HepG2 (cell line): Measurements from ENCODE around the gene CROT. TPM values are rescaled to one million over a fixed set of nuclear protein-coding genes. Genes with fewer than 3 reads are reported as not detected.
A peak's percentile ranks its signal among the peaks of the same experiment; 100 is the strongest.

Source experiments
- ATAC-seq: fragments of 200-7000 bp; cut with Tn5 transposase; 3 replicates; pipeline ENCODE4 v1.9.1; 2020; ENCODE audit warnings: mild to moderate bottlenecking, moderate library complexity
- BruUV-seq: library from RNA; stranded (reverse); fragments of 400-500 nt; replicated peaks from 2 replicates; lab custom pipeline; 2021; lab: Mats Ljungman, UMichigan
- CTCF ChIA-PET: fragments of 300-600 bp; formaldehyde crosslinking; extraction: SDS; loops from one replicate; lab custom pipeline; 2021; ENCODE audit warnings: low total read pairs, inconsistent platforms, low intra/inter-chr PET ratio; lab: Yijun Ruan, JAX
- POLR2A ChIA-PET: fragments of 350-600 bp; sonication (Branson Sonifier 250); formaldehyde crosslinking; loops from one replicate; lab custom pipeline; 2020; ENCODE audit warnings: antibody characterized with exemption, inconsistent platforms; lab: Yijun Ruan, JAX
- DNase-seq: peaks from one replicate; pipeline ENCODE4 v3.0.0-alpha.2; 2015; ENCODE audit warnings: low spot score
- FAIRE-seq: peaks from 3 replicates; lab custom pipeline; 2011; peaks lifted over from hg19 to GRCh38; lab: Jason Lieb, UNC
- H2AFZ ChIP-seq: one replicate; pipeline ENCODE4 v1.6.1; 2011; ENCODE audit warnings: low read length, inconsistent platforms
- H3K27ac ChIP-seq: fragments of 300-600 bp; 3 replicates; pipeline ENCODE4 v1.8.0; 2011; ENCODE audit warnings: mixed run types, mild to moderate bottlenecking, mixed read lengths, low read length, inconsistent platforms; ENCODE audit not compliant: insufficient read depth; ENCODE audit errors: extremely low read length
- H3K27me3 ChIP-seq, 2 experiments: fragments of 200-600 bp in 1 of 2; 2 replicates in 1 of 2; 3 replicates in 1 of 2; pipeline versions ENCODE4 v1.6.0 to v1.8.0; 2011; ENCODE audit warnings: low read length in 2 of 2, mild to moderate bottlenecking in 2 of 2, moderate library complexity in 2 of 2, inconsistent platforms in 1 of 2; ENCODE audit not compliant: insufficient read depth in 2 of 2, control insufficient read depth in 1 of 2
- H3K36me3 ChIP-seq, 2 experiments: fragments of 200-600 bp in 1 of 2; replicated peaks in 1 of 2; 2 replicates in 1 of 2; 3 replicates in 1 of 2; pipeline versions ENCODE4 v1.5.1 to v1.8.0; 2011; ENCODE audit warnings: low read length in 2 of 2, inconsistent platforms in 1 of 2; ENCODE audit not compliant: insufficient read depth in 2 of 2, control insufficient read depth in 1 of 2
- H3K4me1 ChIP-seq: 2 replicates; pipeline ENCODE4 v1.5.1; 2012; ENCODE audit warnings: low read length, inconsistent platforms; ENCODE audit not compliant: insufficient read depth
- H3K4me2 ChIP-seq: 2 replicates; pipeline ENCODE4 v1.6.0; 2011; ENCODE audit warnings: low read depth, low read length, inconsistent platforms
- H3K4me3 ChIP-seq, 3 experiments: fragments of 200-600 bp in 1 of 3; sonication (generic), shearing (Covaris generic) in 1 of 3; replicated peaks in 1 of 3; 2 replicates each; pipeline ENCODE4 v1.5.1; 2011 to 2016; ENCODE audit warnings: low read length in 3 of 3, inconsistent platforms in 2 of 3, low read depth in 2 of 3, mild to moderate bottlenecking in 2 of 3, control low read depth in 1 of 3, mixed read lengths in 1 of 3; ENCODE audit not compliant: insufficient read depth in 1 of 3
- H3K79me2 ChIP-seq: one replicate; pipeline ENCODE4 v1.6.1; 2011; ENCODE audit warnings: low read length, inconsistent platforms; ENCODE audit not compliant: insufficient read depth
- H3K9ac ChIP-seq: 2 replicates; pipeline ENCODE4 v1.6.0; 2011; ENCODE audit warnings: mild to moderate bottlenecking, low read depth, low read length, inconsistent platforms; ENCODE audit not compliant: insufficient read depth
- H3K9me3 ChIP-seq: 2 replicates; pipeline ENCODE4 v1.5.1; 2012; ENCODE audit warnings: mild to moderate bottlenecking, low read length
- H4K20me1 ChIP-seq: 2 replicates; pipeline ENCODE4 v1.6.0; 2011; ENCODE audit warnings: inconsistent platforms, mild to moderate bottlenecking, low read length, moderate library complexity; ENCODE audit not compliant: insufficient read depth
- CEBPZ ChIP-seq: IDR thresholded peaks from 2 replicates; pipeline ENCODE4 v1.6.1; 2012; ENCODE audit warnings: low read length, improper control_type of control experiment
- CHCHD3 ChIP-seq: sonication (generic); formaldehyde crosslinking; IDR thresholded peaks from 2 replicates; pipeline ENCODE4 v1.8.0; 2022; ENCODE audit warnings: mild to moderate bottlenecking, missing genetic modification reagents, moderate library complexity
- FOSL1 ChIP-seq: sonication (generic); formaldehyde crosslinking; IDR thresholded peaks from 2 replicates; pipeline ENCODE4 v1.9.0; 2021; ENCODE audit warnings: missing genetic modification reagents, borderline replicate concordance
- GPN1 ChIP-seq: sonication (generic); formaldehyde crosslinking; IDR thresholded peaks from 2 replicates; pipeline ENCODE4 v1.5.1; 2020; ENCODE audit warnings: missing genetic modification reagents, borderline replicate concordance
- NFIB ChIP-seq: sonication (generic); formaldehyde crosslinking; IDR thresholded peaks from 2 replicates; pipeline ENCODE4 v1.9.0; 2021; ENCODE audit warnings: missing genetic modification reagents, mild to moderate bottlenecking, borderline replicate concordance
- POGK ChIP-seq: sonication (generic); formaldehyde crosslinking; conservative IDR thresholded peaks from 2 replicates; pipeline ENCODE4 v1.8.0; 2022; ENCODE audit warnings: mild to moderate bottlenecking, moderate library complexity, missing genetic modification reagents
- SMARCC2 ChIP-seq: fragments of 450-650 bp; IDR thresholded peaks from 2 replicates; pipeline ENCODE4 v1.6.1; 2017; ENCODE audit warnings: antibody characterized with exemption, mild to moderate bottlenecking
- ZFP41 ChIP-seq: sonication (generic); formaldehyde crosslinking; IDR thresholded peaks from 2 replicates; pipeline ENCODE4 v1.4.0; 2020; ENCODE audit warnings: mild to moderate bottlenecking, missing genetic modification reagents, borderline replicate concordance
- ZNF724P ChIP-seq: sonication (generic); formaldehyde crosslinking; IDR thresholded peaks from 2 replicates; pipeline ENCODE4 v1.8.0; 2022; ENCODE audit warnings: missing genetic modification reagents, borderline replicate concordance
- ZNF761 ChIP-seq: sonication (generic); formaldehyde crosslinking; conservative IDR thresholded peaks from 2 replicates; pipeline ENCODE4 v1.4.0; 2020; ENCODE audit warnings: mild to moderate bottlenecking, missing genetic modification reagents
- WGBS: methylation state at CpG from one replicate; pipeline ENCODE4 v1.1.6; 2017; ENCODE audit warnings: low lambda C conversion rate; 5-methylcytosine and 5-hydroxymethylcytosine counted together
- in situ Hi-C: cut with HindIII; loops from 2 replicates; pipeline ENCODE4 v1.10.0; 2017; ENCODE audit warnings: low pct_unique_long_range_greater_than_20kb; ENCODE audit not compliant: extremely low pct_ligation_motif_present
- intact Hi-C: fragments of 100-400 bp; cut with micrococcal nuclease; formaldehyde crosslinking; loops from one replicate; pipeline ENCODE4 v1.10.0; 2022; ENCODE audit not compliant: unreplicated experiment
- polyA plus RNA-seq, 8 experiments: library from polyadenylated mRNA; depleted of rRNA in 3 of 8; stranded (reverse) in 7 of 8; unstranded in 1 of 8; fragments of >200 nt; fragmentation: Illumina TruSeq in 4 of 8; extraction: Trizol in 4 of 8; gene quantifications; 2 replicates each; pipeline versions ENCODE4 v1.2.1 to v1.2.3, GENCODE V29; 2011 to 2016; ENCODE audit warnings: low read depth in 4 of 8, missing spikeins in 1 of 8, mixed read lengths in 1 of 8; ENCODE audit not compliant: insufficient read depth in 1 of 8
- total RNA-seq, 5 experiments: library from RNA; depleted of rRNA; stranded (reverse); fragments of >200 nt; fragmentation: Illumina TruSeq; extraction: Trizol; gene quantifications; 2 replicates each; pipeline ENCODE4 v1.2.3, GENCODE V29; 2016; ENCODE audit warnings: low read depth in 1 of 5

Gene CROT
- total and polyA plus RNA-seq, 2 of the 13 experiments (the other 11 are each of a cell fraction or from before 2014, with no cell fraction given) = 5.0 to 13.7 TPM

GRCh38 chr7:87347664-87348063, 2.2 kb downstream of the CROT start:
- Histone ChIP-seq H3K27me3 (no peaks in the 10 kb centered on the region; a peak in 1 of 5 replicates), H3K9ac (no peak overlapping the region), H2AFZ (no peak overlapping the region), H3K9me3 (no peaks in the 10 kb centered on the region), H3K36me3 (peaks cover 2 to 14% of the 10 kb centered on the region in 2 experiments; a peak in 3 of 5 replicates), H3K4me3 (no peak overlapping the region), H4K20me1 (no peaks in the 10 kb centered on the region), H3K79me2 (peaks cover 10% of the 10 kb centered on the region), H3K4me1 (peaks cover 39% of the 10 kb centered on the region), H3K27ac (no peak overlapping the region), H3K4me2 (no peak overlapping the region; the same call in 1 of the 2 replicates)
- WGBS = 86% methylated on average over 2 of the region's 2 CpGs
- in situ Hi-C loops = loop anchor here (10.0 kb wide), 1 partner anchor 527 kb away; the partner anchor contains the start of genes DBF4 and SLC25A40
- ChIA-PET POLR2A (no interaction called here), CTCF (no interaction called here)
- TF ChIP-seq FOSL1 (CRISPR knock-in tag) (0 out of 2 replicates have a peak, but pooled peaks have one; percentile 14), ZFP41 (CRISPR knock-in tag) (no peak)
- BruUV-seq = no TSS peak
- DNase-seq = no peak
- ATAC-seq = no peak
- FAIRE-seq = no peak
- intact Hi-C loops = loop anchor here (10.0 kb wide), 2 partner anchors 127 to 527 kb away; partner anchors contain the start of genes ABCB4, DBF4 and SLC25A40

GRCh38 chr7:87354749-87355148, 9.3 kb downstream of the CROT start:
- in situ Hi-C loops = no loop called here
- no peak for FAIRE-seq
- H4K20me1 ChIP-seq = no peaks in the 10 kb centered on the region
- intact Hi-C loops = no loop called here
- no peak overlapping the region for H3K9ac ChIP-seq
- no TSS peak for BruUV-seq
- H3K36me3 ChIP-seq = peaks cover 3 to 34% of the 10 kb centered on the region in 2 experiments; a peak in 4 of 5 replicates
- no peak overlapping the region for H3K27ac ChIP-seq
- ChIA-PET POLR2A (interaction anchor here (1.2 kb wide), 1 partner anchor 9 kb away, joined by 5 read pairs; the partner anchor contains the start of gene CROT), CTCF (no interaction called here)
- 85% methylated on average over 3 of the region's 3 CpGs for WGBS
- no peak overlapping the region for H3K4me2 ChIP-seq
- no peaks in the 10 kb centered on the region for H3K4me1 ChIP-seq
- H2AFZ ChIP-seq = no peak overlapping the region
- H3K4me3 ChIP-seq = no peak overlapping the region
- H3K27me3 ChIP-seq = no peaks in the 10 kb centered on the region
- ATAC-seq = no peak
- no peak for DNase-seq
- H3K9me3 ChIP-seq = peaks cover 21% of the 10 kb centered on the region
- no peaks in the 10 kb centered on the region for H3K79me2 ChIP-seq
- TF ChIP-seq SMARCC2 (no peak), CHCHD3 (no peak), POGK (CRISPR knock-in tag) (no peak), ZNF724P (CRISPR knock-in tag) (peak; percentile 90; the same call in 1 of the 2 replicates), NFIB (CRISPR knock-in tag) (no peak), GPN1 (no peak), CEBPZ (peak; percentile 48; the same call in 1 of the 2 replicates), ZNF761 (CRISPR knock-in tag) (no peak)
